ENCODE measurements around the gene TXNDC11. TPM values are rescaled to one million over a fixed set of nuclear protein-coding genes. Genes with fewer than 3 reads are reported as not detected.

TXNDC11 gene
- total RNA-seq, 1 donor from 2014 or later: 59.4 TPM

- peak overlapping the region; percentile 57 for H3K27ac ChIP-seq
- intact Hi-C loops (cut with DNase I): no loop called here
These were observed 64.4 kb downstream of the TXNDC11 start for GRCh38 chr16:11677959-11678881.

GRCh38 chr16:11677451-11677951, 65.2 kb downstream of the TXNDC11 start:
- Histone ChIP-seq H3K4me1 (peaks cover 73% of the 10 kb centered on the region), H3K27me3 (no peaks in the 10 kb centered on the region), H3K36me3 (peaks cover 0 to 40% of the 10 kb centered on the region in 2 donors), H3K9me3 (no peaks in the 10 kb centered on the region), H3K4me3 (no peak overlapping the region), H3K27ac (peak overlapping the region; percentile 57)
- DNase-seq (ENCODE audit: extremely low spot score in 2 of 2): no peak
- TF ChIP-seq POLR2A (IDR thresholded peaks at IDR 0.05) (no peak), CTCF (IDR thresholded peaks at IDR 0.05) (no peak), POLR2AphosphoS5 (IDR thresholded peaks at IDR 0.05; ENCODE audit: insufficient read depth in 1 of 2, low read depth in 1 of 2) (no peak)
- intact Hi-C loops (cut with DNase I): no loop called here

More at GRCh38 chr16:11677959-11678881, 64.4 kb downstream of the TXNDC11 start:
- Histone ChIP-seq H3K27me3 (no peaks in the 10 kb centered on the region), H3K4me3 (no peak overlapping the region), H3K9me3 (no peaks in the 10 kb centered on the region), H3K36me3 (peaks cover 0 to 48% of the 10 kb centered on the region in 2 donors), H3K4me1 (peaks cover 70% of the 10 kb centered on the region)
- no peak for TF ChIP-seq POLR2AphosphoS5 (IDR thresholded peaks at IDR 0.05; ENCODE audit: insufficient read depth in 1 of 2, low read depth in 1 of 2)
- TF ChIP-seq POLR2A (IDR thresholded peaks at IDR 0.05): no peak
- no peak for DNase-seq (ENCODE audit: extremely low spot score in 2 of 2)

GRCh38 chr16:11676799-11677198, 65.9 kb downstream of the TXNDC11 start:
- peaks cover 0 to 35% of the 10 kb centered on the region in 2 donors for H3K36me3 ChIP-seq
- H3K4me1 ChIP-seq: peaks cover 78% of the 10 kb centered on the region
- intact Hi-C loops (cut with DNase I): no loop called here
- no peak for DNase-seq (ENCODE audit: extremely low spot score in 2 of 2)
- H3K4me3 ChIP-seq: no peak overlapping the region
- no peaks in the 10 kb centered on the region for H3K27me3 ChIP-seq
- no peak for TF ChIP-seq CTCF (IDR thresholded peaks at IDR 0.05)
- no peak for TF ChIP-seq POLR2A (IDR thresholded peaks at IDR 0.05)
- TF ChIP-seq POLR2AphosphoS5 (IDR thresholded peaks at IDR 0.05; ENCODE audit: insufficient read depth in 1 of 2, low read depth in 1 of 2): no peak
- no peaks in the 10 kb centered on the region for H3K9me3 ChIP-seq
- peak overlapping the region; percentile 57 for H3K27ac ChIP-seq

GRCh38 chr16:11675561-11676511, 66.8 kb downstream of the TXNDC11 start:
- TF ChIP-seq CTCF (IDR thresholded peaks at IDR 0.05) (no peak), POLR2AphosphoS5 (IDR thresholded peaks at IDR 0.05; ENCODE audit: insufficient read depth in 1 of 2, low read depth in 1 of 2) (no peak), POLR2A (IDR thresholded peaks at IDR 0.05) (no peak)
- Histone ChIP-seq H3K4me1 (peaks cover 79% of the 10 kb centered on the region), H3K36me3 (peaks cover 0 to 35% of the 10 kb centered on the region in 2 donors), H3K27me3 (no peaks in the 10 kb centered on the region), H3K4me3 (no peak overlapping the region), H3K9me3 (no peaks in the 10 kb centered on the region), H3K27ac (peak overlapping the region; percentile 6)
- intact Hi-C loops (cut with DNase I): no loop called here
- no peak for DNase-seq (ENCODE audit: extremely low spot score in 2 of 2)

Data from vagina (tissue), 2 donors.